HepG2 (cell line): Measurements from ENCODE around the gene CHMP1A. TPM values are rescaled to one million over a fixed set of nuclear protein-coding genes. Genes with fewer than 3 reads are reported as not detected.

ENCODE experiments used
- ARID5B ChIP-seq: IDR thresholded peaks from 2 replicates; pipeline ENCODE4 v1.4.0; 2020; ENCODE audit warnings: mild to moderate bottlenecking, missing genetic modification reagents
- CCAR2 ChIP-seq: fragments of 200-400 bp; formaldehyde crosslinking; optimal IDR thresholded peaks from 2 replicates; pipeline ENCODE3; 2018; ENCODE audit warnings: low read depth, mild to moderate bottlenecking, low read length, moderate library complexity
- ELK4 ChIP-seq: sonication (generic); formaldehyde crosslinking; IDR thresholded peaks from 2 replicates; pipeline ENCODE4 v1.9.0; 2021; ENCODE audit warnings: missing genetic modification reagents, borderline replicate concordance
- FOXO1 ChIP-seq: sonication (generic); formaldehyde crosslinking; IDR thresholded peaks from 2 replicates; pipeline ENCODE4 v1.4.0; 2020; ENCODE audit warnings: missing genetic modification reagents
- GABPB1 ChIP-seq: IDR thresholded peaks from 2 replicates; pipeline ENCODE4 v1.6.1; 2016; ENCODE audit warnings: mild to moderate bottlenecking, missing genetic modification reagents, moderate library complexity, missing compliant biosample characterization
- GFI1 ChIP-seq: sonication (generic); formaldehyde crosslinking; IDR thresholded peaks from 2 replicates; pipeline ENCODE4 v1.5.0; 2020; ENCODE audit warnings: missing genetic modification reagents, mild to moderate bottlenecking, borderline replicate concordance
- IKZF5 ChIP-seq: IDR thresholded peaks from 2 replicates; pipeline ENCODE4 v1.6.1; 2018; ENCODE audit warnings: missing genetic modification reagents, mild to moderate bottlenecking, missing compliant biosample characterization
- JDP2 ChIP-seq: sonication (generic); formaldehyde crosslinking; IDR thresholded peaks from 2 replicates; pipeline ENCODE4 v1.8.1; 2022; ENCODE audit warnings: missing genetic modification reagents, borderline replicate concordance
- KLF12 ChIP-seq: sonication (generic); formaldehyde crosslinking; IDR thresholded peaks from 2 replicates; pipeline ENCODE4 v1.4.0; 2020; ENCODE audit warnings: missing genetic modification reagents, borderline replicate concordance
- KLF13 ChIP-seq: sonication (generic); formaldehyde crosslinking; IDR thresholded peaks from 2 replicates; pipeline ENCODE4 v1.4.0; 2020; ENCODE audit warnings: mild to moderate bottlenecking, missing genetic modification reagents
- KLF6 ChIP-seq: IDR thresholded peaks from 2 replicates; pipeline ENCODE4 v1.8.0; 2016; ENCODE audit warnings: missing biosample characterization, missing genetic modification reagents
- MTERF4 ChIP-seq: sonication (generic); formaldehyde crosslinking; IDR thresholded peaks from 2 replicates; pipeline ENCODE4 v1.8.0; 2023; ENCODE audit warnings: mild to moderate bottlenecking, missing genetic modification reagents
- TEAD3 ChIP-seq: optimal IDR thresholded peaks from 2 replicates; pipeline ENCODE3; 2016; ENCODE audit warnings: borderline replicate concordance
- TFDP1 ChIP-seq: IDR thresholded peaks from 2 replicates; pipeline ENCODE4 v1.6.1; 2016; ENCODE audit warnings: missing compliant biosample characterization, missing genetic modification reagents, borderline replicate concordance
- TFE3 ChIP-seq: IDR thresholded peaks from 2 replicates; pipeline ENCODE4 v1.6.1; 2016
- ZMAT5 ChIP-seq: sonication (generic); formaldehyde crosslinking; IDR thresholded peaks from 2 replicates; pipeline ENCODE4 v1.5.0; 2020; ENCODE audit warnings: mild to moderate bottlenecking, low read depth, missing genetic modification reagents, borderline replicate concordance
- ZNF331 ChIP-seq: sonication (generic); formaldehyde crosslinking; IDR thresholded peaks from 2 replicates; pipeline ENCODE4 v1.4.0; 2020; ENCODE audit warnings: missing genetic modification reagents
- ZNF883 ChIP-seq: sonication (generic); formaldehyde crosslinking; IDR thresholded peaks from 2 replicates; pipeline ENCODE4 v1.5.1; 2020; ENCODE audit warnings: mild to moderate bottlenecking, missing genetic modification reagents; ENCODE audit errors: not compliant biosample characterization
- polyA plus RNA-seq, 8 experiments: library from polyadenylated mRNA; depleted of rRNA in 3 of 8; stranded (reverse) in 7 of 8; unstranded in 1 of 8; fragments of >200 nt; fragmentation: Illumina TruSeq in 4 of 8; extraction: Trizol in 4 of 8; gene quantifications; 2 replicates each; pipeline versions ENCODE4 v1.2.1 to v1.2.3, GENCODE V29; 2011 to 2016; ENCODE audit warnings: low read depth in 4 of 8, missing spikeins in 1 of 8, mixed read lengths in 1 of 8; ENCODE audit not compliant: insufficient read depth in 1 of 8
- total RNA-seq, 5 experiments: library from RNA; depleted of rRNA; stranded (reverse); fragments of >200 nt; fragmentation: Illumina TruSeq; extraction: Trizol; gene quantifications; 2 replicates each; pipeline ENCODE4 v1.2.3, GENCODE V29; 2016; ENCODE audit warnings: low read depth in 1 of 5

The CHMP1A gene
- total and polyA plus RNA-seq, 2 of the 13 experiments (the other 11 are each of a cell fraction or from before 2014, with no cell fraction given) = 69.4 to 73.3 TPM

GRCh38 chr16:89700100-89700648 is 42.7 kb upstream of the CHMP1A start (continued):
- TF ChIP-seq MTERF4 (CRISPR knock-in tag) = 0 out of 2 replicates have a peak, but pooled peaks have one; percentile 22
- peak; percentile 67; the same call in 1 of the 2 replicates for TF ChIP-seq GFI1 (CRISPR knock-in tag)
- peak; percentile 72 for TF ChIP-seq GABPB1 (CRISPR knock-in tag)
- TF ChIP-seq IKZF5 = peak; percentile 66; the same call in 1 of the 2 replicates
- TF ChIP-seq ZMAT5 (CRISPR knock-in tag) = no peak
- TF ChIP-seq JDP2 (CRISPR knock-in tag) = no peak
- peak; percentile 54; the same call in 1 of the 2 replicates for TF ChIP-seq TFDP1 (CRISPR knock-in tag)
- peak; percentile 78 for TF ChIP-seq ZNF331 (CRISPR knock-in tag)
- peak; percentile 88 for TF ChIP-seq TFE3
- peak; percentile 49 for TF ChIP-seq CCAR2
- TF ChIP-seq KLF12 (CRISPR knock-in tag) = peak; percentile 81; the same call in 1 of the 2 replicates
- TF ChIP-seq ARID5B = peak; percentile 62
- TF ChIP-seq KLF6 (CRISPR knock-in tag) = peak; percentile 68; the same call in 1 of the 2 replicates
- no peak for TF ChIP-seq ELK4 (CRISPR knock-in tag)
- peak; percentile 90 for TF ChIP-seq KLF13 (CRISPR knock-in tag)
- TF ChIP-seq FOXO1 (CRISPR knock-in tag) = no peak
- TF ChIP-seq TEAD3 (CRISPR knock-in tag) = peak; percentile 49
- peak; percentile 34 for TF ChIP-seq ZNF883 (CRISPR knock-in tag)
